Activated CD4-positive, CD25-positive, alpha-beta regulatory T cell treated with anti-CD3 and anti-CD28 coated beads, Interleukin-2, amount 50 U/mL, for 16 hours (primary cell): ENCODE results near the gene CDC14B.
"Not testable (repeated sequence)": the region's sequence is repeated elsewhere in the genome, so short reads cannot be mapped to it uniquely, and the experiment has no call there.

Source experiments
- DNase-seq: peaks from one replicate; pipeline ENCODE4 v3.0.0-alpha.2; 2020; ENCODE audit warnings: low read depth, low spot score

The CDC14B gene

DNA sequence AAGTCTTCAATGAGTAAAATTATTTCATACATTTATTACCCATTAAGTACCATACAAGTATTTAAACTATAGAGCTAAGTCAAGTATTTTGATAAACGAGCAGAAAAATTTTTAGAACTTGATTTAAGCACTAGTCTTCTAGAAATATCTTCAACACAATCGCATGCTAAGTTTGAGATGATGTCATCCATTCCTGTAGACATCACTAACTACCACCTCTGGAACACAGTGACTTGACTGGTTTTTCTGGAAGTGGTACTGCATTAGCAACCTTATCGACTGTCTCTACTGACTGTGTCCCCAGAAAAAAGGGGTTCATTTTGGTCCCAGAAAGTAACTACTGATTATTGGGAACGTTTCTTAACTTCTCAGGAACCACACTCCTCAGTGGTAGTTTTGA is 69.0 kb downstream of the CDC14B start:
- DNase-seq, result no peak

DNA sequence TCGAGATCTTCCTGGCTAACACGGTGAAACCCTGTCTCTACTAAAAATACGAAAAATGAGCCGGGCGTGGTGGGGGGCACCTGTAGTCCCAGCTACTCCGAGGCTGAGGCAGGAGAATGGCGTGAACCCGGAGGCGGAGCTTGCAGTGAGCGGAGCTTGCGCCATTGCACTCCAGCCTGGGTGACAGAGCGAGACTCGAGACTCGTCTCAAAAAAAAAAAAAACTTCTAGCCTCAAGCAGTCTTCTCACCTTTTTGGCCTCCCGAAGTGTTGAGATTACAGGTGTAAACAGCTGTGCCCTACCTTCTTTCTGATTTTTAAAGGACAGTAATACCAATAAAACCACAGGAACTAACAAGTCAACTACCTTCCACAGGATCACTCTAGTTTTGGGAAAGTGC is 76.5 kb downstream of the CDC14B start:
- DNase-seq, result not testable (repeated sequence)

DNA sequence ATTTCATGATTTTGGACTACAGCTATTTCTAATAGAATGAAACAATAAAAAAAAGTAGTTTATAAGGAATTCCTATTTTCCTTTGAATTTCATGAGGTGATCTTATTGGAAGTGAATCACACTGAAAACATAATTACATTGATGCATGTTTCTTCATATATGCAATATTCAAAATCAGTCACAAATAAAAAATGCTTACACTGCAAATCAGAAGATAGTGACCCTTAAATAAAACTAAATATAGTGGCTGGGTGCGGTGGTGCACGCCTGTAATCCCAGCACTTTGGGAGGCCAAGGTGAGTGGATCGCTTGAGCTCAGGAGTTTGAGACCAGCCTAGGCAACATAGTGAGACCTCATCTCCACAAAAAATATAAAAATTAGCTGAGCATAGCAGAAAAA is 79.5 kb downstream of the CDC14B start:
- DNase-seq, result no peak

DNA sequence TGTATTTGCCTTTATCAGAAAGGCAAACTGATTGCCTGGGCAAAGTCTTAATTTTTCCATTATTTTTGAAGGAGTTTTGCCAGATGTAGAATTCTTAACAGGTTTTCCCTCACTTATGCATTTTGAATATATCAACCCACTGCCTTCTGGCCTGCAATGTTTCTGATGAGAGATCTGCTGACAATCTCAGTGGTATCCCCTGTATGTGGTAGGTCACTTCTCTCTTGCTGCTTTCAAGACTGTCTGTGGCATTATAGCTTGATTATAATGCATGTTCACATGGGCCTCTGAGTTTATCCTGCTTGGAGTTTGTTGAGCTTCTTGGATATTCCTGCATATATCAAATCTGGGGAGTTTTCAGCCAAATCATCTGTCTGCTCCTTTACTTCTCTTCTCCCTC is 87.5 kb downstream of the CDC14B start:
- DNase-seq, result no peak

DNA sequence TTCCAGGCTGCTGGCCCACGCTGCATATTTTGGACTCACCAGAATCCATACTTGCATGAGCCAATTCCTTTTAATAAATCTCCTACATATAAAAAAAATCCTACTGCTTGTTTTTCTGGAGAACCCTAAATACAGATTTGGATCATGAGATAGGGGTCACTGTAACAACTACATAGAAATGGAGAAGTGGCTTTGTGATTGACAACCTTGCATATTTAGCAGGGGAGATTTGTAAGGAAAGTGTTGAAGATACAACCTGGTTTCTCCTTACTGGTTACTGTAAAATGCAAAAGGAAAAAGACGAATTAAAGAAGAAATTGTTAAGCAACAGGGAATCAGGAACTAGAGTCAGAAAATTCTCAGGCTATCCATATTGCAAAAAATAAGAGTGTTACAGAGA is 94.9 kb downstream of the CDC14B start:
- no peak for DNase-seq

- no peak for DNase-seq
Observed at GRCh38 chr9:96524045-96524444, 95.6 kb downstream of the CDC14B start.

DNA sequence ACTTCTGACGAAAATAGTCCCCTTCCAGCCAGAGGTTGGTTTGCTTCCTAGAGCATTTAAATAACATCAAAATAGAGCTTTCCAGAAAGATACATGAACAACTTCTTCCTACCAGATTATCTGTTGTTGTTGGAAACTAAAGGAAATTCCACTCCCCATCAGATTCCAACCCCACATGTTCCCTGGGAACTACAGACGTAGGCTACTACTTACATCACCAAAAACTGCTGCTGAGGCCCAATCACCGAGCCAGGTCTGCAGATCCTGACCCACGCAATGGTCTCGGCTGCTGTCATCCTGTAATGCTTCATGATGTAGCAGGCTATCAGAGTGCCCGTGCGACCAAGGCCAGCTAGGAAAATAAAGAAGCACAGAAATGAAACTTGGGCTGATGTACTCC is 96.3 kb downstream of the CDC14B start:
- no peak for DNase-seq

- DNase-seq, result no peak
Observed at GRCh38 chr9:96522366-96522765, 97.3 kb downstream of the CDC14B start.

GRCh38 chr9:96519787-96520186 is 99.9 kb downstream of the CDC14B start:
- DNase-seq, result no peak

- DNase-seq, result no peak
Observed at GRCh38 chr9:96519095-96519494, 100.5 kb downstream of the CDC14B start.

- no peak for DNase-seq
Observed at GRCh38 chr9:96515621-96516470, 103.8 kb downstream of the CDC14B start.

GRCh38 chr9:96514800-96515158 is 104.9 kb downstream of the CDC14B start:
- DNase-seq, result no peak

DNA sequence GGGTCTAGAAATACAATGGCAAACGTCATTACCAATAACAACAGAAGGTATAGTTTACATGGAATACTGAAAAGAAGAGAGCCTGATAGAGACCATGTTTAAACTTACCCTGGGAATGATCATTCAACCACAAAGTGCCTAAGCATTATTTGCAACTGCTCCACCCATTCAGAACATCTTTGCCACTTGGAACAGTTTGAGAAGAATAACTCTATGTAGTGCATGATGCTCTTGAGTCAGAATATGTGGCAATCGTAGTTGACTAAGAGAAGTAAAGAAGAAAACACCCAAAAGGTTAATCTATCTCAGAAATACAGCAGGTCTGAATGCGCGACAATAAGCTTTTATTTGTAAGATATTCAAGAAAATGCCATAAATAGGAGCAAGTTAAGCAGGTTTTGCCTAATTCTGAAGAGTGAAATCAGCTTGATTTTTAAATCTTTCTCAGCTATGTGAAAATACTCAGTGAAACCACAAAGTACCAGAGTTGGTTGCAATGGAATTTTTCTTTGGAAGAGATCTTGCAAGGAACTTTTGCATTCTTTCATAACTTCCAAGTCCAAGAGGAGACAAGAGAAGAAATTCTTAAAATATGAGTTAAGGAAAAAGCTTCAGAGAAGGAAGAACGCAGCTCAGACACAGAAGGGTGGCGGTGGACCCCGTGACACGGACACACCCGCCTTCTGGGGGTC is 105.4 kb downstream of the CDC14B start:
- no peak for DNase-seq

DNA sequence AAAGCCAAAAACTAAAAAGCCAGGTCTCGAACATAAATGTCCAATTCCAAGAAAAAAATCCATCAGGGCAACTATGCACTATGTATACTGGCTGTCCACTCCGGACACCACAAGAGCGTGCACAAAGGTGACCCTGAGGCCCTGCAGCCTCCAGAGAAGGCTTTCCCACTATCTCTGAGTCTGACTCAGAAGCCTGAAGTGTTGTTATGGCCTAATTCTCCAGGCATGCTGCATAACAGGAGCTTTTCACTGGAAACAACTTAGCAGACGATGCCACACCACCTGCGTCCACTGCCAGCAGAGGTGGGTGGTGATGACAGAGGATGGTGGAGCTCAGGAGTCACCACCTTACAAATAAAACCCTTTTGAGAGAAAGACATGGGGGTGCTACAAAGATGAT is 106.0 kb downstream of the CDC14B start:
- no peak for DNase-seq

GRCh38 chr9:96512240-96512639 is 107.4 kb downstream of the CDC14B start:
- no peak for DNase-seq

DNA sequence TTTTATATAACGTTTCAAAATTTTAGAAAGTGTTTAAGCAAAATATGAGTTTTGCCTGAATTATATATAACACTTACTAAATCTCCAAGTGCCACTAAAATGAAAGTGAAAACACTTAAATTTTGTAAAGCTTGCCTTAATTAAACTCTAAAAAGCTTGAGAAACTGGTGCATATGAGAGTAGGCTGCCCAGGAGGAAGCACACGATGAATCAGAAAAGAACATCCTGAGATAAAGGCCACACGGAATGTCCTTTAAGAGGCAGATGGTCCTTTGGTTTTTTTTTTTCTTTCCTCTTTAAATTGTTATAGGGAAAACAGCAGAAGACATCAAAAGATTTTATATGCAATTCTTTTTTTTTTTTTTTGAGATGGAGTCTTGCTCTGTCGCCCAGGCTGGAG is 109.4 kb downstream of the CDC14B start:
- no peak for DNase-seq

DNA sequence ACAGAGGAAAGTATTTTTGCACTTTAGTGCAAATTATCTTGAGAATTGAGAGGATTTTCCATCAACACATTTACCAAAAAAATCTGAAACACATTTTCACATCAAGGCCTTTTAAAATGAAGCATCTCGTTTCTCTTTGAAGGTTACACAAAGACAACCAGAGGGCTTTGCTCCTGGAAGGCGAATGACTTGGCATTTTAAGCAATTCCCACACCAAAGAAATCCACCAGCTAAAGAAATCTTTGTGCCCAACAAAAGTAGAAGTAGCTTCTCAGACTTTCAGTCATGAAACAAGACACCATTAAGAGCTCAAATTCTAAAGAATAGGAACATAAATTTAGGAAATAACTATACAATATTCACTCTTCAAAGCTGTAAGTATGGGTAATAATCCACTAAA is 109.8 kb downstream of the CDC14B start:
- DNase-seq, result no peak

- DNase-seq, result no peak
Observed at GRCh38 chr9:96509026-96509425, 110.6 kb downstream of the CDC14B start.

GRCh38 chr9:96508227-96508940 is 111.3 kb downstream of the CDC14B start:
- no peak for DNase-seq

- no peak for DNase-seq
Observed at GRCh38 chr9:96505316-96505991, 114.2 kb downstream of the CDC14B start.

DNA sequence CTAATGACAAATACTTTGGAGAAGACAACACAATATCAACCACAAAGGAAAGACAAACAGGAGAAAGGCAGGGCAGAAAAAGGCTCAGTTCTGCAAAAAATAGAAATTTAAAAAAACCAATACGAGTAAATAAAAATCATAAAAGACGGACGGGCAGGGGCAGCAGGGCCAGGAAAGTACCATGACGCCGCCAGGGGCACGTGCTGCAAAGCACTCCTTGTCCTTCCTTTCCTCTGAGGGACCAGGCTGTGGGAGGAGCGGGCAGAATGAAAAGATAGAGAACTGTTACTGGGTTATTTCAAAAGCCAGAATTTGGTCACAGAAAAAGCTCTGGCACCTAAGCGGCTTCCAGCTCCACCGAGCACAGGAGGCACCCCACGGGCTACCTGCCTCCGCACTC is 115.7 kb downstream of the CDC14B start:
- DNase-seq, result no peak

DNA sequence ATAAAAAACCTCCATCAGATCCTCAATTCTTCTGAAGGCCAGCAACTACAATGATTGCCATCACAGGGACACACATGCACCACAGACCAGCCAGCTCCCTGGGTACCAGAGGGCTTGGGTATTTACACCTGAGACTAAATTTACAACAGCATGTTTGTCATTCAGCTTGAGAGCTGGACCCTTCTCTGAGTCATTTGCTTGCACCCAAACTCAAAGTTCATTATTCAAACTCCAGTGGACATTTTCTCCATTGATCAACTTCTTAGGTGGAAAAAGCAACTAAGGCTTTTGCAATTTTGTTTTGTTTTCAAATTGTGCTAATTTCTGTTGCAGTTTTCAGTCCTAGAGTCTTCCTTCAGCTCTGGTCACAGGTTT is 116.3 kb downstream of the CDC14B start:
- not testable (repeated sequence) for DNase-seq
